SK-N-SH (cell line): ENCODE data around the gene TBCE. TPM values are rescaled to one million over a fixed set of nuclear protein-coding genes. Genes with fewer than 3 reads are reported as not detected.

Experiments
- CTCF ChIA-PET: fragments of 300-600, 350-600 bp; formaldehyde crosslinking; extraction: SDS; loops from one replicate; lab custom pipeline; 2021; lab: Yijun Ruan, JAX
- POLR2A ChIA-PET: fragments of 350-600 bp; sonication (Branson Sonifier 250); formaldehyde crosslinking; extraction: SDS; loops from one replicate; lab custom pipeline; 2020; ENCODE audit warnings: antibody characterized with exemption, inconsistent platforms; lab: Yijun Ruan, JAX
- DNase-seq: peaks from one replicate; pipeline ENCODE4 v3.0.0; 2012
- H2AFZ ChIP-seq: fragments of 200-600 bp; sonication (generic); 2 replicates; pipeline ENCODE4 v1.8.1; 2016; ENCODE audit warnings: antibody characterized with exemption, mild to moderate bottlenecking, low read depth
- H3F3A ChIP-seq: fragments of 200-600 bp; sonication (generic); replicated peaks from 2 replicates; pipeline ENCODE3; 2016; ENCODE audit warnings: antibody characterized with exemption, mild to moderate bottlenecking; ENCODE audit not compliant: insufficient read depth
- H3K27ac ChIP-seq, 2 experiments: fragments of 200-500 bp in 1 of 2; fragments of 200-600 bp in 1 of 2; sonication (Bioruptor generic) in 1 of 2; sonication (generic), shearing (Covaris generic) in 1 of 2; 2 replicates each; pipeline versions ENCODE4 v1.5.1 to v1.6.1; 2014 to 2016; ENCODE audit warnings: low read depth in 2 of 2, inconsistent platforms in 1 of 2, low read length in 1 of 2, mild to moderate bottlenecking in 1 of 2, mixed read lengths in 1 of 2
- H3K27me3 ChIP-seq: fragments of 200-600 bp; sonication (generic), shearing (Covaris generic); 2 replicates; pipeline ENCODE4 v1.6.1; 2016; ENCODE audit warnings: mixed run types; ENCODE audit not compliant: insufficient read depth
- H3K36me3 ChIP-seq, 2 experiments: fragments of 200-500 bp in 1 of 2; fragments of 200-600 bp in 1 of 2; sonication (Bioruptor generic) in 1 of 2; sonication (generic) in 1 of 2; replicated peaks in 1 of 2; 2 replicates each; pipeline versions ENCODE3 to v1.5.1; 2014 to 2016; ENCODE audit warnings: low read length in 1 of 2, mild to moderate bottlenecking in 1 of 2; ENCODE audit not compliant: insufficient read depth in 2 of 2, control insufficient read depth in 1 of 2
- H3K4me1 ChIP-seq, 2 experiments: fragments of 200-500 bp in 1 of 2; fragments of 200-600 bp in 1 of 2; sonication (Bioruptor generic) in 1 of 2; sonication (generic), shearing (Covaris generic) in 1 of 2; 2 replicates each; pipeline versions ENCODE4 v1.5.1 to v1.6.1; 2014 to 2016; ENCODE audit warnings: low read depth in 1 of 2, low read length in 1 of 2, mixed run types in 1 of 2; ENCODE audit not compliant: insufficient read depth in 2 of 2, control insufficient read depth in 1 of 2
- H3K4me2 ChIP-seq: fragments of 200-600 bp; sonication (generic), shearing (Covaris generic); 2 replicates; pipeline ENCODE4 v1.6.1; 2017; ENCODE audit warnings: mixed run types
- H3K4me3 ChIP-seq, 2 experiments: fragments of 200-500 bp in 1 of 2; fragments of 200-600 bp in 1 of 2; sonication (Bioruptor generic) in 1 of 2; sonication (generic), shearing (Covaris generic) in 1 of 2; 2 replicates each; pipeline versions ENCODE4 v1.5.1 to v1.8.1; 2014 to 2016; ENCODE audit warnings: low read depth in 2 of 2, inconsistent platforms in 1 of 2, low read length in 1 of 2, mild to moderate bottlenecking in 1 of 2, mixed read lengths in 1 of 2, moderate library complexity in 1 of 2
- H3K79me2 ChIP-seq: fragments of 200-600 bp; sonication (generic); 2 replicates; pipeline ENCODE4 v1.8.1; 2017; ENCODE audit warnings: mild to moderate bottlenecking; ENCODE audit not compliant: insufficient read depth
- H3K9ac ChIP-seq: fragments of 200-600 bp; sonication (generic); 2 replicates; pipeline ENCODE4 v1.6.1; 2017; ENCODE audit warnings: mixed run types
- H3K9me2 ChIP-seq: fragments of 200-600 bp; sonication (generic); 2 replicates; pipeline ENCODE4 v1.6.1; 2017; ENCODE audit warnings: mixed run types
- H3K9me3 ChIP-seq: fragments of 200-600 bp; sonication (generic); 2 replicates; pipeline ENCODE4 v1.6.1; 2017; ENCODE audit warnings: mixed run types, mild to moderate bottlenecking, moderate library complexity
- H4K20me1 ChIP-seq: fragments of 200-600 bp; sonication (generic); 2 replicates; pipeline ENCODE4 v1.6.1; 2017; ENCODE audit warnings: mild to moderate bottlenecking, mixed run types; ENCODE audit not compliant: insufficient read depth
- CHD2 ChIP-seq: fragments of 150-350 bp; IDR thresholded peaks from 2 replicates; pipeline ENCODE4 v1.6.1; 2018; ENCODE audit warnings: low read length; ENCODE audit not compliant: partially characterized antibody
- CTCF ChIP-seq: fragments of 200-600 bp; sonication (generic); IDR thresholded peaks from 2 replicates; pipeline ENCODE4 v1.6.1; 2017; ENCODE audit warnings: antibody characterized with exemption, mild to moderate bottlenecking, moderate library complexity
- ELF1 ChIP-seq: IDR thresholded peaks from 2 replicates; pipeline ENCODE4 v1.4.0; 2012
- EP300 ChIP-seq, 2 experiments: IDR thresholded peaks; 2 replicates each; pipeline versions ENCODE4 v1.4.0 to v1.6.1; 2012; ENCODE audit warnings: borderline replicate concordance in 1 of 2, low read depth in 1 of 2, low read length in 1 of 2
- EZH2phosphoT487 ChIP-seq: fragments of 200-600 bp; sonication (generic); IDR thresholded peaks from 2 replicates; pipeline ENCODE4 v1.6.1; 2017; ENCODE audit warnings: low read depth, mixed run types, mild to moderate bottlenecking, antibody characterized with exemption, moderate library complexity, borderline replicate concordance
- FOSL2 ChIP-seq: IDR thresholded peaks from 2 replicates; pipeline ENCODE4 v1.4.0; 2012; ENCODE audit warnings: low read depth, mild to moderate bottlenecking, moderate library complexity, borderline replicate concordance
- GATA2 ChIP-seq: sonication (generic); formaldehyde crosslinking; IDR thresholded peaks from 2 replicates; pipeline ENCODE4 v1.5.0; 2020; ENCODE audit warnings: mild to moderate bottlenecking, missing genetic modification reagents
- JUND ChIP-seq: IDR thresholded peaks from 2 replicates; pipeline ENCODE4 v1.4.0; 2012
- MEF2A ChIP-seq: IDR thresholded peaks from 2 replicates; pipeline ENCODE4 v1.4.0; 2012; ENCODE audit warnings: low read depth, borderline replicate concordance
- NRF1 ChIP-seq: IDR thresholded peaks from 2 replicates; pipeline ENCODE4 v1.6.1; 2012; ENCODE audit warnings: low read depth, mild to moderate bottlenecking, low read length
- POLR2AphosphoS5 ChIP-seq: IDR thresholded peaks from 2 replicates; pipeline ENCODE4 v1.6.1; 2012; ENCODE audit warnings: low read depth, low read length
- RAD21 ChIP-seq: IDR thresholded peaks from 2 replicates; pipeline ENCODE4 v1.6.1; 2012; ENCODE audit warnings: mild to moderate bottlenecking, low read length
- REST ChIP-seq: IDR thresholded peaks from 2 replicates; pipeline ENCODE4 v1.6.1; 2012; ENCODE audit warnings: mild to moderate bottlenecking, low read depth, low read length, moderate library complexity
- RFX5 ChIP-seq: IDR thresholded peaks from 2 replicates; pipeline ENCODE4 v1.6.1; 2012; ENCODE audit warnings: mild to moderate bottlenecking, improper control_type of control experiment, low read length
- RXRA ChIP-seq: IDR thresholded peaks from 2 replicates; pipeline ENCODE4 v1.4.0; 2012; ENCODE audit warnings: low read depth, mild to moderate bottlenecking, borderline replicate concordance
- SMC3 ChIP-seq: IDR thresholded peaks from 2 replicates; pipeline ENCODE4 v1.6.1; 2012; ENCODE audit warnings: low read depth, low read length, improper control_type of control experiment
- TAF1 ChIP-seq: IDR thresholded peaks from 2 replicates; pipeline ENCODE4 v1.6.1; 2012; ENCODE audit warnings: low read depth, mild to moderate bottlenecking, low read length, moderate library complexity, borderline replicate concordance
- TCF12 ChIP-seq: IDR thresholded peaks from 2 replicates; pipeline ENCODE4 v1.4.0; 2012
- YY1 ChIP-seq: IDR thresholded peaks from 2 replicates; pipeline ENCODE4 v1.4.0; 2012; ENCODE audit warnings: low read depth, mild to moderate bottlenecking
- ZBTB33 ChIP-seq: IDR thresholded peaks from 2 replicates; pipeline ENCODE4 v1.4.0; 2012; ENCODE audit warnings: low read depth, borderline replicate concordance
- WGBS: methylation state at CpG from one replicate; pipeline ENCODE4 v1.1.6; 2017; ENCODE audit warnings: low lambda C conversion rate; 5-methylcytosine and 5-hydroxymethylcytosine counted together
- polyA plus RNA-seq, 3 experiments: library from polyadenylated mRNA; depleted of rRNA; stranded (reverse); fragments of >200 nt; gene quantifications; 2 replicates each; pipeline ENCODE4 v1.2.3, GENCODE V29; 2012
- TF ChIP-seq, protein P1 (sequence below): IDR thresholded peaks from 2 replicates; pipeline ENCODE4 v1.4.0; 2012; ENCODE audit warnings: low read depth

Gene TBCE
- polyA plus RNA-seq, 1 of the 3 experiments (the other 2 are of a cell fraction): 18.3 TPM

- no peak overlapping the region for H2AFZ ChIP-seq
Measured at GRCh38 chr1:235401251-235401650, 34.0 kb downstream of the TBCE start.

GRCh38 chr1:235402457-235403200 is 35.4 kb downstream of the TBCE start:
- peaks cover 0 to 8% of the 10 kb centered on the region in 2 experiments; a peak in 2 of 4 replicates for H3K4me1 ChIP-seq
- WGBS: 84% methylated on average over 7 of the region's 7 CpGs
- CTCF ChIA-PET: no interaction called here
- no peak overlapping the region for H3K4me3 ChIP-seq
- peaks cover 15% of the 10 kb centered on the region for H3F3A ChIP-seq
- no peaks in the 10 kb centered on the region for H3K9me3 ChIP-seq
- no peaks in the 10 kb centered on the region for H3K27me3 ChIP-seq
- no peak for DNase-seq
- no peaks in the 10 kb centered on the region for H3K9me2 ChIP-seq
- no peaks in the 10 kb centered on the region for H4K20me1 ChIP-seq
- peaks cover 75% of the 10 kb centered on the region for H3K79me2 ChIP-seq
- no peak overlapping the region for H3K9ac ChIP-seq
- H3K4me2 ChIP-seq: no peak overlapping the region
- H2AFZ ChIP-seq: no peak overlapping the region
- POLR2A ChIA-PET: no interaction called here
- no peak overlapping the region for H3K27ac ChIP-seq
- H3K36me3 ChIP-seq: no peaks in the 10 kb centered on the region
- TF ChIP-seq TAF1: no peak
- no peak for TF ChIP-seq CTCF
- TF ChIP-seq, protein P1, sequence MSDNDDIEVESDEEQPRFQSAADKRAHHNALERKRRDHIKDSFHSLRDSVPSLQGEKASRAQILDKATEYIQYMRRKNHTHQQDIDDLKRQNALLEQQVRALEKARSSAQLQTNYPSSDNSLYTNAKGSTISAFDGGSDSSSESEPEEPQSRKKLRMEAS: no peak
- TF ChIP-seq POLR2AphosphoS5: no peak
- TF ChIP-seq NRF1: no peak
- TF ChIP-seq RAD21: no peak
- no peak for TF ChIP-seq YY1
- TF ChIP-seq MEF2A: no peak
- no peak for TF ChIP-seq REST
- TF ChIP-seq GATA2: no peak
- TF ChIP-seq RXRA: no peak
- TF ChIP-seq JUND: no peak
- no peak for TF ChIP-seq ELF1
- TF ChIP-seq EZH2phosphoT487: no peak
- no peak for TF ChIP-seq FOSL2
- TF ChIP-seq ZBTB33: no peak

More at GRCh38 chr1:235401251-235401650, 34.0 kb downstream of the TBCE start:
- DNase-seq: peak; percentile 68
- H4K20me1 ChIP-seq: 0 out of 2 replicates have a peak, but pooled peaks cover 4% of the 10 kb centered on the region
- no peak overlapping the region for H3K4me3 ChIP-seq
- POLR2A ChIA-PET: no interaction called here
- no peak overlapping the region for H3K9ac ChIP-seq
- WGBS: 52% methylated on average over 4 of the region's 4 CpGs
- H3F3A ChIP-seq: peaks cover 20% of the 10 kb centered on the region
- CTCF ChIA-PET: no interaction called here
- H3K9me2 ChIP-seq: no peaks in the 10 kb centered on the region
- no peak overlapping the region for H3K4me2 ChIP-seq
- TF ChIP-seq EP300 (IDR thresholded peaks at IDR 0.05; ENCODE audit: borderline replicate concordance in 1 of 2, low read depth in 1 of 2, low read length in 1 of 2) (0 out of 4 replicates have a peak, but pooled peaks of 1 of the 2 experiments have one; percentile 24), CHD2 (no peak), RFX5 (peak; percentile 24; the same call in 1 of the 2 replicates), TCF12 (peak; percentile 79), SMC3 (no peak)
- TF ChIP-seq, protein P1: no peak
- peak overlapping the region; percentile 8 to 64; a peak in 2 of 4 replicates for H3K27ac ChIP-seq
- H3K36me3 ChIP-seq: no peaks in the 10 kb centered on the region
- H3K27me3 ChIP-seq: no peaks in the 10 kb centered on the region
- H3K79me2 ChIP-seq: peaks cover 81% of the 10 kb centered on the region
- H3K9me3 ChIP-seq: no peaks in the 10 kb centered on the region
- H3K4me1 ChIP-seq: peaks cover 0 to 8% of the 10 kb centered on the region in 2 experiments; a peak in 3 of 4 replicates
